OCI-LY7 (cell line): ENCODE data around the gene SLC52A1.

Source experiments
- EZH2phosphoT487 ChIP-seq: fragments of 200-600 bp; sonication (generic); IDR thresholded peaks from 2 replicates; pipeline ENCODE4 v1.6.1; 2018; ENCODE audit warnings: low read depth, borderline replicate concordance, mild to moderate bottlenecking, mixed run types, antibody characterized with exemption, low read length, moderate library complexity, mixed read lengths
- TF ChIP-seq, protein P1 (sequence below): fragments of 200-600 bp; sonication (generic); conservative IDR thresholded peaks from 2 replicates; pipeline ENCODE4 v1.5.1; 2014; ENCODE audit warnings: mild to moderate bottlenecking, antibody characterized with exemption, low read length, moderate library complexity, mixed read lengths

GRCh38 chr17:5003214-5003867 lies 31.9 kb downstream of the SLC52A1 start:
- TF ChIP-seq, protein P1, sequence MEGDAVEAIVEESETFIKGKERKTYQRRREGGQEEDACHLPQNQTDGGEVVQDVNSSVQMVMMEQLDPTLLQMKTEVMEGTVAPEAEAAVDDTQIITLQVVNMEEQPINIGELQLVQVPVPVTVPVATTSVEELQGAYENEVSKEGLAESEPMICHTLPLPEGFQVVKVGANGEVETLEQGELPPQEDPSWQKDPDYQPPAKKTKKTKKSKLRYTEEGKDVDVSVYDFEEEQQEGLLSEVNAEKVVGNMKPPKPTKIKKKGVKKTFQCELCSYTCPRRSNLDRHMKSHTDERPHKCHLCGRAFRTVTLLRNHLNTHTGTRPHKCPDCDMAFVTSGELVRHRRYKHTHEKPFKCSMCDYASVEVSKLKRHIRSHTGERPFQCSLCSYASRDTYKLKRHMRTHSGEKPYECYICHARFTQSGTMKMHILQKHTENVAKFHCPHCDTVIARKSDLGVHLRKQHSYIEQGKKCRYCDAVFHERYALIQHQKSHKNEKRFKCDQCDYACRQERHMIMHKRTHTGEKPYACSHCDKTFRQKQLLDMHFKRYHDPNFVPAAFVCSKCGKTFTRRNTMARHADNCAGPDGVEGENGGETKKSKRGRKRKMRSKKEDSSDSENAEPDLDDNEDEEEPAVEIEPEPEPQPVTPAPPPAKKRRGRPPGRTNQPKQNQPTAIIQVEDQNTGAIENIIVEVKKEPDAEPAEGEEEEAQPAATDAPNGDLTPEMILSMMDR = no peak
- TF ChIP-seq EZH2phosphoT487 = no peak
